GM18909 (cell line): Measurements from ENCODE around the gene ADAM23.

Source experiments
- ATAC-seq: cut with Tn5 transposase; IDR thresholded peaks from one replicate; pipeline ENCODE4 v1.9.1; 2021; ENCODE audit warnings: mild to moderate bottlenecking; ENCODE audit not compliant: unreplicated experiment, poor library complexity

Gene ADAM23

DNA sequence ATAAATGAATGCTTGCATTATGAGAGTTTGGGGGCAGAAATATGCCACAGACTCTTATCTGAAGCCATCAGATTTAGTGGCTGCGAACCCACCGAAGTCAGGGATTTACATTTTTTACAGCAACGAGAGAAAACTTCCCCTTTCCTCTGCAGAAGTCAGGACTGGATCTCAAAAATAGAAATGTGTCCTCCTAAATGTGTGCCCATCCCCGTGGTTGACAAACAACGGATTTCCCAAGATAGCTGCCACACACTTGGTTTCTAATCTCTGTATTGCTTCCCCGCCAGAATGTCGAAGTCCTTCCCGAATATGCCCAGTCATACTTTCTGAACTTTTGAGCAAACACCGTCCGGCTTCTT lies 879 bp upstream of the ADAM23 start:
- ATAC-seq = no peak

DNA sequence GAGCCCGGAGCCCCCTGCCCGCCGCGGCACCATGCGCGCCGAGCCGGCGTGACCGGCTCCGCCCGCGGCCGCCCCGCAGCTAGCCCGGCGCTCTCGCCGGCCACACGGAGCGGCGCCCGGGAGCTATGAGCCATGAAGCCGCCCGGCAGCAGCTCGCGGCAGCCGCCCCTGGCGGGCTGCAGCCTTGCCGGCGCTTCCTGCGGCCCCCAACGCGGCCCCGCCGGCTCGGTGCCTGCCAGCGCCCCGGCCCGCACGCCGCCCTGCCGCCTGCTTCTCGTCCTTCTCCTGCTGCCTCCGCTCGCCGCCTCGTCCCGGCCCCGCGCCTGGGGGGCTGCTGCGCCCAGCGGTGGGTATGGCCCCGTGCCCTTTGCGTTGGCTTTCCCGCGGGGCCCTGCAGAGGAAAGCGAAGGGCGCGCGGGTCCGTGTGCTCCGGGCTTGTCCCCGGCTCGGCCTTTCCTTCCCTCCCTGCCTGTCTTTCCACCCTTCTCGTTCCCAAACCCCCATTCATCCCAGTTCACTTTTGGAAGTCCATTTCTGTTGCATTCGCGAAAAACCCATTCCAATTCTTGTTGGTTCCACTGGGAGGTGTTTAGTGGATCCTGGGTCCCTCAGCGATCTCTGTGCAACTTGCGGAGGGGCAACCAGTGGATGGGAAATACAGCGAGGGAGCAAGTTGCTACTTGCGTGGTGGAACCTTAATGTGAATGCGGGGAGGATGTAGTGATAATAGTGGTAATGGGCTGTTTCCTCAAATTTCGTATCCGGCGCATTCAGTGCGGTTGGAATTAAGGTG lies 599 bp downstream of the ADAM23 start:
- peak; percentile 69 for ATAC-seq

DNA sequence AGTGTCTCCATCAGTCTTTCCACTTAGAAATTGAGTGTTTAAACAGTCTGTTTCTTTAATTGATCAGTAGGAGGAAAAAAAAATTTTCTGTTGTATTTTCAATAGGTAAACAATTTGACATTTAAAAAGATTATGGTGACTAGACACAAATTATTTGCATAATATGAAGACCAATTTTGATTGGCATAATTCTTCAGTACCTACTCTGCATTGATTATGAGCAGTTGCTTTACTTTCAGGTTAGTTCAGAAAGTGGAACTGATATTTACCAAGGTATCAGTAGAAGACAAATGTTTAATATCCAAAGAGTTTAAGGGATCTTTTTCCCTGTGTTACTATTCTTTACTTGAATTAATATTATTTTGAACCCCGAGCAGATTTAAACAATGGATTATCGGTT lies 2.6 kb downstream of the ADAM23 start:
- no peak for ATAC-seq

DNA sequence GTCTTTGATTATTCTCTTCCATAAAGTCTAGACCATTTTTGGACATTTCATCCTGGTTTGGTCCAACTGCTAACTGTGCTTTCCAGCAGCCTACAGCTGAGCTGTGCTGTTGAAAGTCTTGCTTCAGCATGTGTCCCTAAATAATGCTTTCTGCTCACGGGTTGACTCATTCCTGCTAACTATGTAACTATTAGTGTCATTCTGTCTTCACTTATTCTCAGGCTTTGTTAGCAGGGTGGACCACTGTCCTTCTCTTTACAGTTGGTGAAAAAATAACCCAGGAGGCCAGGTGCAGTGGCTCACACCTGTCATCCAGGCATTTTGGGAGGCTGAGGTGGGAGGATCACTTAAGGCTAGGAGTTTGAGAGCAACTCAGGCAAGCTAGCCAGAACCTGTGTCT lies 8.9 kb downstream of the ADAM23 start:
- ATAC-seq = no peak

DNA sequence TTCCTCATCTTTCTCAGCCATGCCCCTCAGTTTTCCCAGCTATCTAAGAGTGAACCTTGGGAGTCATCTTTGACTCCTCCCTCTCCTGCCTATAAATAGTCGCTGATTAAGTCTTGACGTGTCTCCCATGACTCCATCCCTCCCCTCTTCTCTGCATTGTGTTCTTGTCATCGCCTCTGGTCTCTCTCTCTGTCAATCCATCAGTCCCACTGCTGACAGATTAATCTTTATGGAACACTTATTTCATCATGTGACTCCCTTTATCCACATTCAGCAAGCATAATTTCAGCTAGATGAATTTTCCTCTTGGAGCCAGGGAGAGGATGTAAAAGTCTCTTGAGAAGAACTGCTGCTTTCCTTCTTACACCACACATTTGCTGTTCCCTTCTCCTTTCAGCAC lies 9.4 kb downstream of the ADAM23 start:
- no peak for ATAC-seq

DNA sequence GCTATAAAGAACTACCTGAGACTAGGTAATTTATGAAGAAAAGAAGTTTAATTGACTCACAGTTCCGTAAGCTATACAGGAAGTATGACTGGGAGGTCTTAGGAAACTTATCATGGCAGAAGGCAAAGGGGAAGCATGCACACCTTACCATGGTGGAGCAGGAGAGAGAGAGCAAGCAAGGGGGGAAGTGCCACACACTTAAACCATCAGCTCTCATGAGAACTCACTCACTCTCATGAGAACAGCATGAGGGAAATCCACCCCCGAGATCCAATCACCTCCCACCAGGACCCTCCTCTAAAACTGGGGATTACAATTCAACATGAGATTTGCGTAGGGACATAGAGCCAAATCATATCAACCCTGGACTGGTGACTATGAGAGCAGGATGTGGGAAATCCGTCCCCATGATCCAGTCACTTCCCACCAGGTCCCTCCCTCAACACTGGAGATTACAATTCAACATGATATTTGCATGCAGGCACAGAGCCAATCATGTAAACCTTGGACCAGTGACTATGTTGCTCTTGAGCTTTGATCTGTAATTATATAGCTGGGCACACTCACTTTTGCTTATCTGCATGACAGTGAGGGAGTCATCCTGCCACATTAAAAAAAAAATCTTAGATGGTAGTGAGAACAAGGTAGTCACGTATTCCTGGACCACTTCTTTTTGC lies 12.9 kb downstream of the ADAM23 start:
- no peak for ATAC-seq

DNA sequence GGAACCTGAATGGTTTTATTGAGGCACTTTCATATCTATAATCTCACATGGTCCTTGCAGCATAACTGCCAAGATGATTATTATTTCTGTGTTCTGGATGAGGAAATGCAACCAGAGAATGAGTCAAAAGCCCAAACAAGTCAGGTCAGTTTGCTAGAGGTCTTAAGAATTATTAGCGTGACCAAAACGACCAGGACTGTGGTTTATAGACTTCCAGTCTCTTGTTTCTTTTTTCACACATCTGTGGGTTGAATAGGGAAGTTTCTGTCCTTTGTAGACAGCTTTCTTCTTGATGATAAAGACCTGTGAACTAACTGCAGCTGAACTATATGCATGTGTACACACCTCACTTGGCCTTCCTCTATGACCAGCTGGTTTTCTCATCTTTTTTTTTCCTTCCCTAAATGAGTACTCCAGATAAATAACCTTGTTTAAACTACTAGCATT lies 13.9 kb downstream of the ADAM23 start:
- peak; percentile 94 for ATAC-seq

DNA sequence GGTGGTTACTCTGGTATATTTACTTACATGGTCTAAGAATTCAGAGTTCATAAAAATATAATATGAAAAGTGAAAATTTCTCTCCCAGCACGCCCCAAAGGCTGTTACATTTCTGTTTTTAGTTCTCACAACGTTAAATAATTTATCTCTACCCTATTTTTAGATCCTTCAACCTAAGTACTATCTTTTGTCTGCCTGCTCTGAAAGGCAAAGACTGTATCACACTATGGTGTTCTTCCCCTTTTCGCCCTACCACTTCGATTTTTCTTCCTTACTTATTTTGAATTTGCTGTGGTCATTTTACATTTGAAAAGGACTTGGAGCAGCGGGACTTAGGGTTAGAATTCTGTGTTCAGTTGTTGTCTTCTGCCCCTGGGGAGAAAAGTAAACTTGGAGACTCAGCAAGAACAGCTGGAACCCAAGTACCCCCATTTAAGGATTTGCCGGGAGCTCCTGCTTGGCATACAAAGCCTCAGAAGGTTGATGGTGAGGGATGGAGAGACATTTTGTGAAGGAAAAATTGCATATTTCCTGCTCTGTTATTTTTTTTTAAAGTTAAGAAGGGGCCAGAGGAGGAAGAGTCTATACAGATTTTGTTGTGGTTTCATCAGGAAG lies 19.0 kb downstream of the ADAM23 start:
- no peak for ATAC-seq

DNA sequence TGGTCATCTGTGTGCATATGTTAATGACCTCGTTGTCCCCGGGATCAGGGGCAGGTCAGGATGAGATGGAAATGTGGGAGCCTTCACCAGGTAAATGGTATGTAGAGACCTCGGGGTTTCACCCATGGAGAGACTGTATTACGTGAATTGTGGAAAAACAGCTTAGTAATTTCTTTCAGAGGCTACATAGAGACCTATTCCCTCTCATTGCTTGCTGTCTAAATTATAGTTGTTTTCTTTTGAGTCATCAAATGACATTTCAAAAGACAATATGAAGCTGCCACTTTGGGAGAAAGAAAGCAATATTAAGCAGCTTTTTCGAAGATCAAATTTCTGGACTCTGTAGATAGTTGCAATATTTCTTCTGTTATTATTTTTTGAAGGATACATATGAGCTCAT lies 20.4 kb downstream of the ADAM23 start:
- ATAC-seq = no peak

DNA sequence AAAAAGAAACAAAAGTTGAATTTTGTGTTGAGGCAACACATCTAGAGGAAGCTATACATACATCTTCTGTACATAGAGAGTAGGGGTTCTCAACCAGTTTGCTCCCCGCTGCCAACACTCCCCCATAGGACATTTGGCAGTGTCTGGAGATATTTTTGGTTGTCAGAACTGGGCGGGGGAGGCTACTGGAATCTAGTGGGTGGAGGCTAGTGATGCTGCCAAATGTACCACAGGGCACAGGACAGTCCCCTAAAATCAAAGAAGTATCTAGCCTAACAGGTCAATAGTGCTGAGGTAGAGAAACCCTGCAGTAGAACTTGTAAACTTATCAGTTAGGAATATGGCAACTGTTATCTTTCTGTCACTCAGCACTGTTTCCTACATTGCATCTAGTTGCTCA lies 21.3 kb downstream of the ADAM23 start:
- ATAC-seq = no peak

DNA sequence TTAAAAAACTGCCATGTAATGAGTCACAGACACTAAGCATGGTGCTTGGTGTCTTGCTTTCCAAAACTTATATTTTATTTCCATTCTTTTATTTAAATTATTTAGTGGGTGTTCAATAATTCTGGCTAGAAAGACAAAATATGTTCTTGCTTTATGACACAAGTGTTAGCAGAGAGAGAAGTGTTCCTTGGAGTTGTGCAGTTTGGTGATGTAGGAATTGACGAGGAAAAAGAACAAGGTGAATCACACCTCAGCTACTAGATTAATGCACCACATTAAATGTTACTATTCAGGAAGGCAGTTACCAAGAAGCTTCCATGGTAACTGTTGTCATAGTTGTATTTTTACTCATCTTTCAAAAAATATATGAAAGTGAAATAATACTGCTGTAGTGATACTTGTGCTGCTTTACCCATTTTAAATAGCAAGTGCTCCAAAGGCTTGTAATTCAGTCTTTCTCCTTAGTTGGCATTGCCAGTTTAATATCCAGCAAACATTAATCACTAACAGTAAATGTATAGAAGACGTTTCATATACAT lies 28.3 kb downstream of the ADAM23 start:
- no peak for ATAC-seq

DNA sequence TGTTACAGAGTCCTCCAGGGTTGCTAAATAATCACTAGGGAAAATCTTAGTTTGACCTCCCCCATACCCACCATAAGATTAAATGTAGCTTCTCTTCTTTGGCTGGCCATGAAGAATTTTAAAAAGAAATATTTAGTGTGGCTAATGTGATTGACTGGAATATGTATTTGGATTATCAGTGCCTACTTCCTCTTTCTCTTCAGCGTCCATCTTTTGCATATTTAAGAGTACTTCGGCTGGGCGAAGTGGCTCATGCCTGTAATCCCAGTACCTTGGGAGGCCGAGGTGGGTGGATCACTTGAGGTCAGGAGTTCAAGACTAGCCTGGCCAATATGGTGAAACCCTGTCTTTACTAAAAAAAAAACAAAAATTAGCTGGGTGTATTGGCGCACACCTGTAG lies 28.8 kb downstream of the ADAM23 start:
- ATAC-seq = no peak

DNA sequence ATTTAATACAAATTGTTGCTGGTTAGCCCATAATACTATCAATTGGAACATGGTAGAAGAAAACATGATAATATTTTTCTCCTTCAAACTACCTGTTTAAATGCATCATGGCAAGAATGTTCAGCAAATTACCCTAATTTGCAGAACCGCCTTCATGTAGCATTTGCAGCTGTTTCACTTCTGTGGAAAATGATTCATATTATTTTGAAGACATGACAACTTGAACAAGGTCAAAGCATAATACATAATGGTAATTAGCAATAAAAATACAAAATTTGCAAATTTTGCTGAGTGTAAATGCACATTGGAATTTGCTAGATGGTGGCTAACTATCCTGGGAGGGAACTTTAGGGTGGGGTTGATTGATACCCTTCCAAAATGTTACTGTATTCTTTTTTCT lies 30.8 kb downstream of the ADAM23 start:
- ATAC-seq = no peak

DNA sequence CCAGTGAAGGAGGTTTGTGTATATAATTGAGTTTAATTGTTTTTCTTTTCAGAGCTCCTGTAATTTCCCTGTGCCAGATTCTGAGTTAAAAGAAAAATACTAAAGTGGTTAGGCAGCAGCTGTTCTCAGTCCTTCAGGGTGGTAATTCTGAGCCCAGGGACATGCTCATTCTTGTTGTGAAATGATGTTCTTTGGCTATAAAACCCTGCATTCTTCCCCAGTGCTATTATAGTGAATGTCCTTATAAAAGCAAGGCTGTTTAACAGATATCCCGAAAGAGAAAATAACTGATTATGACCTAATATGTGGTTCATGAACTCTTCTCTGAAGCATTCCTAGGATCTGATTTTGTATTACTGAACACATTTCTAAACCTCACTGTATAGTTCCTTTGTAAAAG lies 34.0 kb downstream of the ADAM23 start:
- no peak for ATAC-seq

DNA sequence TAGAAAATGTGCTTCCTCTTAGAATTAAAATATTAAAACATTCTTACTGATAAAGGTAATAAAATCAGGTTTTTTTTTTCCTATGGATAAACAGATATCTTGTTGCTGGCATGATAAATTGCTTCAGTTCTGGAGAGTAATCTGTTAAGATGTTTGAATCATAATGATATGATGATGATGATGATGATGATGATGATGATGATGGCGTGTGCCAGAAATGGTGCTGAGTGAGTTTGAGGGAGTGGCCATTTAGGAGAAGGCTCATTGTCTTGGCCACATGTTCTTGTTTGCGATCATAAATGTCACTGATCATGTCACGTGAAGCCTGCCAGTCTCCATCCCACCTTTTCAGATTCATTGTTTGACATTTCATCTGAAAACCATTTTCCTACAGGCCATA lies 35.0 kb downstream of the ADAM23 start:
- ATAC-seq = no peak

DNA sequence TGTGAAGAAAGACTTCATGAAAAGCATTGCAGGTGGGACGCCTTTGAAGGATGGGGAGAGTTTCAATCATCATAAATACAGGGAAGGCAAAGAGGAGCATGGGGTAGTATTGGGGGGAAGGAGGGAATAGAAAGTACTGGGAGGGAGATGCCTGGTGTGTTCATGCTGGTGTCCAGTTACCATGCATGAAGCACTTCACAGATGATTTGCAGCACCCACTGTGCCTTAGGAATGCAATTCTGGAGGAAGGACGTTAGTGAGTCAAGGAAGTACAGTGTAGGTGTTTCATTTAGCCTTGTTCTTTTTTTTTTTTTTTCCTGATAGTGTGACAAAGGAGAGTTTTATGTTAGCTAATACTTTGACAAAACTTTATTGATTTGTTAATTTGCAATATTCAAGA lies 36.8 kb downstream of the ADAM23 start:
- ATAC-seq = no peak

DNA sequence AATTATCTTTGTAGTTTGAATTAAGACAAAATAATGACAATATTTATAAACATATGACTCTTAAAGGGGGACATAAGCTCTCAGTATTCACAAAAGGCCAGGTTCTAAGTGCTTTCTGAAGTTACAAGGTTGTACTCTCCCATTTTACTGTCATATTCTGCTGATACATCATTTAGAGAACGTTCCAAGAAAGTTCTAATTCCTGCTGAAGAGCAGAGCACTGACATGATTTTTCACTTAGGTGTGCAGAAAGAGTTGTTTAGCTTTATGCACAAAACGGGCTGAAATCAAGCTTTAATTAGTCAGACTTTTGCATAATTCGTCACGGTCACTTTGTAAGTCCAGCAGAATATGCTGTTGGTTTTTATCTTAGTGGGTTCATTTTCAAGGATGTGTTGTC lies 37.3 kb downstream of the ADAM23 start:
- no peak for ATAC-seq

DNA sequence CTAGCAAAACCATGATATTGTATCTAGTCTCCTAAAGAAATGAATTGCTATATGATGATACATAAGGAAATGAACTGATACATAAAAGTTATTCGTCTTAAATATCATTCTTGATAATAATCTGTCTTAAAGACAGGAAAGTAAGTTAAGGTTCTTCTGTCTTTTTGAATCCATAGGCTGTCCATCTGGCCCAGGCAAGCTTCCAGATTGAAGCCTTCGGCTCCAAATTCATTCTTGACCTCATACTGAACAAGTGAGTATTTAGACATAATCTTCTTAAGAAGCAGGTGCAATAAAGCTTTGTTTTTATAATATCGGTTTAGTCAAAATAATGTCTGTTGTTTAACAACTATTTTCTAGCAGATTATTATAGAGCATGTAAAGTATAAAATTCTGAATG lies 37.7 kb downstream of the ADAM23 start:
- ATAC-seq = no peak

DNA sequence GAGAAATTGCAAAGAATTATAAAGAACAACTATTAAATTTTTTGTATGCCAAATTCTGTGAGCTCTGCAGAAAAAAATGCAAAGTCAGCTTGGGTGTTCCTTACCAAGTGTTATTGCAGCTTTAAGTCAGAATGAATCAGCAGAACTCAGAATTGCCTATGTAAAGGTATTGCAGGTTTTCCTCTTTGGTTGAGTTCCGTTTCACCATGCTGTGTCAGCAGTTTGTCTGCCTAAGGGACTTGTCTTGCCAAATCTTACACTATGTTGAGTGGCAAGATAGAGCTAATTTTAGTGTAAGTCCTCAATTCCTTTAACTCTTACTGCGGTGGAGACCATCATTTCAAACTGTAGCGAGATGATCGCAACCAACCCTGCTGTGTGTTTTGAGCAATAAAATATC lies 38.8 kb downstream of the ADAM23 start:
- ATAC-seq = no peak

DNA sequence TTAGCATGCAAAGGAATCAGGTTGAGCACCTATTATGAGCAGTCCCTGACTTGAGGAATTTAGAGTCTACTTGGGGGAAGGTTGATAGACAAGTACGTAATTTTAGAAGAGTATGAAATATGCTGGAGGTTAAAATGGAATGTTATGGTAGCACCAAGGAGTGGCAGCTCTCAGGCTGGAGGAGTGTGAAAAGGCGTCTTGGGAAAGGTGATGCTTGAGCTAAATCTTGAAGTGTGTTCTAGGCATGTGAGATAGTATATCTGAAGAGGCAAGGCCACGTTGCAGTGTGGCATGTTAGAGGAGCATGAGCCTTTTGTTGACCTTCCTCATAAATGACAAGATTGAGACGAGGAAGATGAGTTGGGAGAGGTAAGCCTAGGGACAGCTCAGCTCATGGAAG lies 39.3 kb downstream of the ADAM23 start:
- no peak for ATAC-seq

DNA sequence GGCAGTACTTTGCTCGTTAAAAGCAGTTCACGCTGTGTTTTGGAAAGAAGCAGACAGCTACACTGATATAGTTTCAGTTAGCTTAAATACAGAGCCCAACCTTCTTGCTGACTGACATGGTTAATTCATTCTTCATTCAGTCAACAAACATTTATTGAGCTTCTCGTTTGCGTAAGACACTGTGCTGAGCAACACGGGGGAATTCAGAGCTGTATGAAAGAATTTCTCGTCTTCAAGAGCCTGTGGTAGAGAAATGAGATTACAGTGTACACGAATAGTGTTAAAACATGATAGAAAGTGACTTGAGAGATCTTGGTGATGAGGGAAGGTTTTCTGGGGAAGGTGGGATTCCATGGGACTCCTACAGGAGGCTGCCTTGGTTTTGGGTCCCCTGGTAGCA lies 44.7 kb downstream of the ADAM23 start:
- ATAC-seq = no peak
